Measurements from ENCODE around the gene ERBB4. TPM values are rescaled to one million over a fixed set of nuclear protein-coding genes. Genes with fewer than 3 reads are reported as not detected.
A peak's percentile ranks its signal among the peaks of the same experiment; 100 is the strongest.
"Not testable (repeated sequence)": the region's sequence is repeated elsewhere in the genome, so short reads cannot be mapped to it uniquely, and the experiment has no call there.

Gene ERBB4
- total RNA-seq, 2 experiments from 2014 or later: not detected

DNA sequence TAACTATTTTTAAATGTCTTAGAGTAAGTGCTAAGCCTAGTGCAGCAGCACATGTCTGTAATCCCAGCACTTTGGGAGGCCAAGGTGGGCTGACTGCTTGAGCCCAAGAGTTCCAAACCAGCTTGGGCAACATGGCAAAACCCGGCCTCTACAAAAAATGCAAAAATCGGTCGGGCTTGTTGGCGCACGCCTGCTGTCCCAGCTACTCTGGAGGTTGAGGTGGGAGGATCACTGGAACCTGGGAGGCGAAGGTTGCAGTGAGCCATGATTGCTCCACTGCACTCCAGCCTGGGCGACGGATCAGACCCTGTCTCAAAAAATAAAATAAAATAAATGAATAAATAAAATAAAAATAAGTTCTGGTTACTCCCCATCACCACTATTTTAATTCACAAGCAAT, 783.4 kb downstream of the ERBB4 start:
- H3K4me1 Mint-ChIP-seq (ENCODE audit: low read depth): no peaks in the 10 kb centered on the region

DNA sequence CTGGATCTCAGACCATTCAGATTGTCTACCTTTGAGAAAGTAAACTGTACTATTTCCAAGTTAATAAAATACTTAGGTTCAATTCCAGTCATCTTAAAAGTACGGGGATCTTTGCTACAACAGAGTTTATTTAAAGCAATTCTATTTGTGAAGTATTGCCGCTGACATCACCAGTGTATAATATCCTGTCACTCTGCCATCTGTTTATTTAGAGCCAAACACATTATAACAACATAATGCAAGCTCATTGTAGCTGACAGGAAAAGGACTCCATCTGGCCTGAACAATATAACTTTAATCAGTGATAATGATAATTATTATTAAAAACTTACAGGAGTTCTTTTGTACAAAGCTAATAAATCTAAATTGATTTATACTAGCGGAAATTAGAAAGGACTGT, 786.8 kb downstream of the ERBB4 start:
- no peak for ATAC-seq
- ChIA-PET POLR2A (no interaction called here), CTCF (no interaction called here)
- Mint-ChIP-seq H3K9me3 (ENCODE audit: insufficient read depth) (no peaks in the 10 kb centered on the region), H3K27ac (no peak overlapping the region), H3K27me3 (ENCODE audit: low read depth) (no peaks in the 10 kb centered on the region), H3K36me3 (ENCODE audit: low read depth) (no peaks in the 10 kb centered on the region), H3K4me3 (no peak overlapping the region), H3K4me1 (ENCODE audit: low read depth) (no peaks in the 10 kb centered on the region)
- DNase-seq: no peak

More for the DNA sequence above, 783.4 kb downstream of the ERBB4 start:
- Mint-ChIP-seq H3K27me3 (ENCODE audit: low read depth) (no peaks in the 10 kb centered on the region), H3K4me3 (no peak overlapping the region), H3K36me3 (ENCODE audit: low read depth) (no peaks in the 10 kb centered on the region), H3K9me3 (ENCODE audit: insufficient read depth) (no peaks in the 10 kb centered on the region), H3K27ac (no peak overlapping the region)
- DNase-seq (no peak), ATAC-seq (no peak)
- ChIA-PET POLR2A (no interaction called here), CTCF (no interaction called here)

DNA sequence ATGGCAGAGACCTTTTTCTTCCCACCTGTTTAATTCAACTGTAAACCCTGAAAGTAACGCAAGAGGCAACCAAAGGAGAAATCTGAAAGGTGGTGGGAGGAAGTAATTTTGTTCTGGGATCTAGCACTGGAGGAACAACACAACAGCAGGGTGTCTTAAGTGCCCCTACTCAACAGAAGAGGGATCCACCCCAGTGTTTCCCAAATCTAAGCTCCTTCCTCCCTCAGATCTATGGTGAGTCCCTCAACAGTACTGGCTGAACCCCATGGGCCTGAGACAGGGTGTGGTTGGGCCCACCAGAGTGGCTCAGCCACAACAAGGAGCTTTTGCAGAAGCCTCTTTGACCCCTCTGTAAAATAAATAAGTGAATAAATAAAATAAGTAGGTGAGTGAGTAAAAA, 790.3 kb downstream of the ERBB4 start:
- Mint-ChIP-seq H3K4me3 (no peak overlapping the region), H3K9me3 (ENCODE audit: insufficient read depth) (no peaks in the 10 kb centered on the region), H3K27me3 (ENCODE audit: low read depth) (no peaks in the 10 kb centered on the region), H3K36me3 (ENCODE audit: low read depth) (no peaks in the 10 kb centered on the region), H3K27ac (no peak overlapping the region), H3K4me1 (ENCODE audit: low read depth) (no peaks in the 10 kb centered on the region)
- no peak for DNase-seq
- CTCF ChIA-PET: no interaction called here
- POLR2A ChIA-PET: no interaction called here
- ATAC-seq: no peak

DNA sequence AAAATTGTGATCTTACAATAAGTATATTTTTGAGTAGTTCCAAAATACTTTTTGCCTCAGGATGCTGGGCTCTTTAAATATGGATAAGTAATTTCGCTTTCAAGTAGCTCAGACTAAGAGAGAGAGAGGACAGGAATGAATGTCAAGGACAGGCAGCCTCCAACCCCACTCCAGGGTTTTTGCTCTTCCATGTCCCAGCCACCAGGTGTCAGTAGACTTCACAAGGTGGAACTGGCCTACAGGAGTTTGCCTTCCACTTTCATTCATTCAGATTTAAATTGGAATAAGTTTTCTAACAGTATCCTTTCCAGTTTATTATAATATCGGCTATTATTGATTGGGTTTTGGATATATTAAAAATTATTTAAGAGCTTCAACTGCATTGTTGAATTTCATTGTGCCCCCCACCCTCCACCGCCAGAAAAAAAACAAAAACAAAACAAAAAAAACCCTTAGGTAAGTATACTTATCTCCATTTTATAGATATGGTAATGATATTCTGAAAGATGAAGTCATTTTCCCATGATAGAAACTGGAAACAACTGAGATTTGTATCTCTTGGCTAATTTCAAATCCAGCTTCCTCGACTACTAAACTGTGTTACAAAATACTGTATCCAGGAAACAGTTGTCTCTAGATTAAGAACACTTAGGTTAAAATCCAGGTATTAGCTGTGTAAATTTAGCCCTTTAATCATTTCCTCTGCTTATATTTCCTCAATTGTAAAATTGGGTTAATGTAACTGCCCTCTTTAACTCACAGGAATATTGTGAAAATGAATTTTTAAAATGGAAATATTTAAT, 793.1 kb downstream of the ERBB4 start:
- H3K27me3 Mint-ChIP-seq (ENCODE audit: low read depth): no peaks in the 10 kb centered on the region
- ATAC-seq (no peak), DNase-seq (peak; percentile 47)
- CTCF ChIA-PET: interaction anchor here (1.0 to 4.1 kb wide), 7 partner anchors 9 to 827 kb away, joined by 3 to 28 read pairs (median 4); no protein-coding TSS in a partner anchor
- POLR2A ChIA-PET: no interaction called here
- no peaks in the 10 kb centered on the region for H3K9me3 Mint-ChIP-seq (ENCODE audit: insufficient read depth)
- H3K27ac Mint-ChIP-seq: no peak overlapping the region
- no peaks in the 10 kb centered on the region for H3K4me1 Mint-ChIP-seq (ENCODE audit: low read depth)
- H3K36me3 Mint-ChIP-seq (ENCODE audit: low read depth): no peaks in the 10 kb centered on the region
- H3K4me3 Mint-ChIP-seq: no peak overlapping the region

DNA sequence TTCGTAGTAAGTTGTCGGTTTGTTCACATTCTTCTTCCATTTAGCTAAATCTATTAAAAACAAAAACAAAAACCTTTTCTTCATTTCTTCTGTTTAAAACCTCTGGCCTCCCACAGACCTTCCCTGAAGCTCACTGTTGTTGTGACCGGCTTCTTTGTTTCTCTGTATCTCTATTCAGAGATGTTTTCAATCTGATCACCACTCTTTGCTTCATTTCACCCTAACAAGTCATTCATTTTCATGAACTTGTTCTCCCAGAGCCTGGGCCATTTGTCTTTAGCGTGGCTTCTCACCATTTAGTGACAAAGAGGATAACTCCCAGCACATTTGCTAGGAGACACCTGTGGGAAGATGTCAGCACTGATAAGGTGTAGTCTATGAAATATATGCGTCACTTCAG, 794.2 kb downstream of the ERBB4 start:
- ChIA-PET POLR2A (no interaction called here), CTCF (interaction anchor here (0.6 to 4.1 kb wide), 8 partner anchors 8 to 828 kb away, joined by 3 to 28 read pairs (median 4); no protein-coding TSS in a partner anchor)
- no peaks in the 10 kb centered on the region for H3K9me3 Mint-ChIP-seq (ENCODE audit: insufficient read depth)
- ATAC-seq: no peak
- no peaks in the 10 kb centered on the region for H3K4me1 Mint-ChIP-seq (ENCODE audit: low read depth)
- H3K36me3 Mint-ChIP-seq (ENCODE audit: low read depth): no peaks in the 10 kb centered on the region
- H3K4me3 Mint-ChIP-seq: no peak overlapping the region
- no peak overlapping the region for H3K27ac Mint-ChIP-seq
- DNase-seq: no peak
- no peaks in the 10 kb centered on the region for H3K27me3 Mint-ChIP-seq (ENCODE audit: low read depth)

DNA sequence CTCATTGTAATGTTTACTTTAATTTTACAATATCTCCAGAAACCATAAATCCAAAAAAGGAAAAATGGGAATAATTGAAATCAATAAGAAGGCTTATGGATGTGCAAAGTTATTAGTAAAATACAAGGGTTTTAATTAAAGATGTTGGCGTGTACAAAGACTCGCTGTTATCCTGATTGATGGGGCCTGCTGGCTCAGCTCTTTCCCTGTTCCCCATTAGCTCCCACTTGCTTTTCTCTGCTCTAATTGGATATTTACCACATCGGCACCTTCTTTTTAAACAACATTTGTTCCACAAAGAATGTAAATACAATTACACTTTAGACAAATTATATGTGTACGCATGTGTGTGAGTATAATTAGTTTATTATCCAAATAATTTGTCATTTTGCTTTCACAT, 796.6 kb downstream of the ERBB4 start:
- ATAC-seq (no peak), DNase-seq (no peak)
- CTCF ChIA-PET: no interaction called here
- Mint-ChIP-seq H3K4me3 (no peak overlapping the region), H3K9me3 (ENCODE audit: insufficient read depth) (no peaks in the 10 kb centered on the region), H3K4me1 (ENCODE audit: low read depth) (no peaks in the 10 kb centered on the region), H3K27ac (no peak overlapping the region), H3K36me3 (ENCODE audit: low read depth) (no peaks in the 10 kb centered on the region), H3K27me3 (ENCODE audit: low read depth) (no peaks in the 10 kb centered on the region)
- POLR2A ChIA-PET: no interaction called here

DNA sequence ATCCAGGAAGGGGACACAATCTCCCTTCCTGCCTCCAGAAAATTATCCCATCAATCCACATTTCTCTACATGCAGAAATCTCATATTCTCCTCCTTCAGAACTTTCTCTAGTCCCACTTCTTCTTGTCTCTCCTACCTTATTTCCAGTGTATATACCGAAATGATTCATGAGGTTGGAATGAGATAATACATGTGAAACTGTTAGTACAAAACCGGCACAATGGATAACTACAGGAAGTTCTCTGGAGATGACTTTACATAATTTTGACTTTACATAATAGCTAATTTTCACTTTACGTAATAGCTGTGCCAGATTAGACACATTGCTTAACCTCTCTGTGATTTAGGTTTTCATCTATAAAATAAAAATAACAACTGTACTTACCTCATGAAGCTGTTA, 801.3 kb downstream of the ERBB4 start:
- no peaks in the 10 kb centered on the region for H3K9me3 Mint-ChIP-seq (ENCODE audit: insufficient read depth)
- no peaks in the 10 kb centered on the region for H3K36me3 Mint-ChIP-seq (ENCODE audit: low read depth)
- H3K27ac Mint-ChIP-seq: no peak overlapping the region
- CTCF ChIA-PET: no interaction called here
- DNase-seq (no peak), ATAC-seq (no peak)
- POLR2A ChIA-PET: no interaction called here
- no peak overlapping the region for H3K4me3 Mint-ChIP-seq
- no peaks in the 10 kb centered on the region for H3K4me1 Mint-ChIP-seq (ENCODE audit: low read depth)
- H3K27me3 Mint-ChIP-seq (ENCODE audit: low read depth): no peaks in the 10 kb centered on the region

DNA sequence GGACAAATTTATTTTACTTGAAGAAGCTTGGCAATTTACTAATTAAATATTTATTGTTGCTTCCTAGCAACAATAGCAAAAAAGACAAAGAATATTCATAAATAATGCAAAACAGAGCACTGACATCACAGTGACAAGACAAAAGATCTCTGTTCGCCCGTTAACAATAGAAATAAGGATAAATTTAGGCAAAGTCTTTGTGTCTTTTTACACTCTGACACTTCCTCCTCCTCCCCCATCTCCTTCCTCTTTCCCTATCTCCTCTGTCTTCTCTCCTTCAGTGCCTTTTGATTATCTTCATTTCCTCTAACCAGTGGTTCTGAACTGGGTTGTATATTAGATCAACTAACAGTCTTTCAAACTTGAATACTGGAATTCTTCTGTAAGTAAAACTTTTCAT, 808.4 kb downstream of the ERBB4 start:
- CTCF ChIA-PET: interaction anchor here (0.8 kb wide), 1 partner anchor 15 kb away, joined by 4 read pairs; no protein-coding TSS in a partner anchor
- DNase-seq: no peak
- no peaks in the 10 kb centered on the region for H3K9me3 Mint-ChIP-seq (ENCODE audit: insufficient read depth)
- no peaks in the 10 kb centered on the region for H3K36me3 Mint-ChIP-seq (ENCODE audit: low read depth)
- H3K27ac Mint-ChIP-seq: no peak overlapping the region
- ATAC-seq: no peak
- POLR2A ChIA-PET: no interaction called here
- H3K4me3 Mint-ChIP-seq: no peak overlapping the region
- H3K4me1 Mint-ChIP-seq (ENCODE audit: low read depth): no peaks in the 10 kb centered on the region
- H3K27me3 Mint-ChIP-seq (ENCODE audit: low read depth): no peaks in the 10 kb centered on the region

DNA sequence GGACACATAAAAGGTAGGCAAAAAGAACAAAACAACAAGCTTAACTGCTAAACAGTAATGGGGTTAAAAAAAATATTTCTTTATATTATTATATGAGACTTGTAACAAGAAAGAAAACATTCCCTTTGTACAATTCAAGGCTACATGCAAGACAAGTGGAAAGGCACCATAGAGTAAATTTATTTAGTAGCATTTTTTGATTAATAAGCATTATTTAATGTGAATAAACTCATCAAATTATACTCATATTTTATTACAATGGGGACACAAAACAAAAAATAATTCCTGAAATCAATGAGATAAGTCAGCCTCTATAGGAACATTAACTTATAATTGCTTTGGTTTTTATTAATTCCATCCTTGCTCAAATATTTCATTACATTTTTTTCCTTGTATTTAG, 809.2 kb downstream of the ERBB4 start:
- DNase-seq (no peak), ATAC-seq (no peak)
- ChIA-PET CTCF (no interaction called here), POLR2A (no interaction called here)
- H3K36me3 Mint-ChIP-seq (ENCODE audit: low read depth): no peaks in the 10 kb centered on the region
- H3K9me3 Mint-ChIP-seq (ENCODE audit: insufficient read depth): no peaks in the 10 kb centered on the region
- H3K27me3 Mint-ChIP-seq (ENCODE audit: low read depth): no peaks in the 10 kb centered on the region
- H3K27ac Mint-ChIP-seq: no peak overlapping the region
- H3K4me3 Mint-ChIP-seq: no peak overlapping the region
- no peaks in the 10 kb centered on the region for H3K4me1 Mint-ChIP-seq (ENCODE audit: low read depth)

DNA sequence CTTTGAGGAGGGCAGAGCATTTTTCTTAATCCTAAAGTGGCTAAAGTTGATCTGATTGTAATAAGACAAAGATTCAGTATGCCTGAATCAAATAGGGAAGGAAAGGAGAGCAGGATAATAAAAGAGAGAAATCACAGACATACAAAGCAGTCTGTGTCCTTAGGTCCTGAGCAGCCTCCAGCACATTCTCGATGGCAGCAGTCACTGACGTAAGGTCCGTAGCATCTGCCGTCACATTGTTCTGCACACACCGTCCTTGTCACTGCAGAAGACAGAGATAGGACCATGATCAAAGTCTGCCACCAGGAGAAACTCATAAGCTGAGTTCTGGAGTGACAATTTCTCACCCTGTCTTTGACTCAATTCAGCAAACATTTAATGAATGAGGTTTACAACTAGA, 813.7 kb downstream of the ERBB4 start:
- no peak for ATAC-seq
- DNase-seq: no peak
- CTCF ChIA-PET: interaction anchor here (0.6 kb wide), 1 partner anchor 266 kb away, joined by 4 read pairs; no protein-coding TSS in a partner anchor
- H3K4me3 Mint-ChIP-seq: no peak overlapping the region
- no peaks in the 10 kb centered on the region for H3K4me1 Mint-ChIP-seq (ENCODE audit: low read depth)
- no peaks in the 10 kb centered on the region for H3K27me3 Mint-ChIP-seq (ENCODE audit: low read depth)
- no peaks in the 10 kb centered on the region for H3K36me3 Mint-ChIP-seq (ENCODE audit: low read depth)
- POLR2A ChIA-PET: no interaction called here
- no peaks in the 10 kb centered on the region for H3K9me3 Mint-ChIP-seq (ENCODE audit: insufficient read depth)
- no peak overlapping the region for H3K27ac Mint-ChIP-seq

DNA sequence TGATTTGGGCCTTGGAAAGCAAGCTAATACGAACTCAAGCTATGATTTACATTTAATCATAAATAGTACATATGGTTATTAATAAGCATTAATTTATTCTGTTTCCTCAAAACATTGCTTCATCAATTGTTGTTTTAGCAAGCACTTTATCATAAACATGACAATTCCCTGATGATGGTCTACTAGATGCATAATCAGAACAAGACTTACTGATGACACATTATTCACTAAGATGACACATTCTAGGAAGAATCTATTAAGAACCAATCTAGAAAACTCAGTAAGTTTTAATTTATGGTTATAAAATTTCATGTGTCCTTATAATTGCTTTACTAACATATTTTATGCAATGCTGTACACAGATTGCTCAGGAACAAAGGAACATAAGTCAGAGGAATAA, 815.2 kb downstream of the ERBB4 start:
- Mint-ChIP-seq H3K36me3 (ENCODE audit: low read depth) (no peaks in the 10 kb centered on the region), H3K9me3 (ENCODE audit: insufficient read depth) (no peaks in the 10 kb centered on the region), H3K4me1 (ENCODE audit: low read depth) (no peaks in the 10 kb centered on the region), H3K27ac (no peak overlapping the region), H3K4me3 (no peak overlapping the region), H3K27me3 (ENCODE audit: low read depth) (no peaks in the 10 kb centered on the region)
- CTCF ChIA-PET: no interaction called here
- DNase-seq (no peak), ATAC-seq (no peak)
- POLR2A ChIA-PET: no interaction called here

DNA sequence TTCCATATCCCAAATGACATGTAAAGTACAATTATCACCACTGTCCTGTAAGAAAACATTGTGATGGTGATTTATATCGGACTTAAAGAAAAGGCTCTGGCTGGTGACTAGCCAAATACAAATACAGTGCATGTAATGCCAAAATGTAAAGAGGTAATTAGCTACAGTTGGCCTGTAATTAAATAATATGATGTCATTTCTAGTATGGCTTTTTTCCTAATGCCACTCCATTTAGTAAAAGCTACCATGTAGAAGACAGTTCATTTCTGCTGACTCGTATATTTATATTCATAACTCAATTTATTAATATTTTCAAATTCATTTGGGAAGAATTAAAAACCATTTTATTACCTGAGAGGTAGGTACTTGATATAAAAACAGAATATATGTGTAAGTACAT, 815.7 kb downstream of the ERBB4 start:
- ChIA-PET POLR2A (no interaction called here), CTCF (no interaction called here)
- ATAC-seq: no peak

DNA sequence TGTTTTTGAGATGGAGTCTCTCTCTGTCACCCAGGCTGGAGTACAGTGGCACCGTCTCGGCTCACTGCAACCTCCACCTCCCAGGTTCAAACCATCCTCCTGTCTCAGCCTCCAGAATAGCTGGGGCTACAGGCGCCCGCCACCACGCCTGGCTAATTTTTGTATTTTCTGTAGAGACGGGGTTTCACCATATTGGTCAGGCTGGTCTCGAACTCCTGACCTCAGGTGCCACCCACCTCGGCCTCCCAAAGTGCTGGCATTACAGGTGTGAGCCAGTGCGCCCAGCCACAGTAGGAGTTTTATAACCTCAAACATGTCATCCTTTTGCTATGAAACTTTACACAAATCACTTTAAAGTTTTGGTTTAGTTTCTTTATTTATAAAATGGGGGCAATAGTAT, 816.7 kb downstream of the ERBB4 start:
- H3K4me1 Mint-ChIP-seq (ENCODE audit: low read depth); ATAC-seq; H3K27me3 Mint-ChIP-seq (ENCODE audit: low read depth); H3K4me3 Mint-ChIP-seq; H3K9me3 Mint-ChIP-seq (ENCODE audit: insufficient read depth); POLR2A ChIA-PET; DNase-seq; H3K27ac Mint-ChIP-seq; H3K36me3 Mint-ChIP-seq (ENCODE audit: low read depth); CTCF ChIA-PET: not testable (repeated sequence)

More for the DNA sequence above, 815.7 kb downstream of the ERBB4 start:
- no peak for DNase-seq
- Mint-ChIP-seq H3K27ac (no peak overlapping the region), H3K36me3 (ENCODE audit: low read depth) (no peaks in the 10 kb centered on the region), H3K4me1 (ENCODE audit: low read depth) (no peaks in the 10 kb centered on the region), H3K27me3 (ENCODE audit: low read depth) (no peaks in the 10 kb centered on the region), H3K4me3 (no peak overlapping the region), H3K9me3 (ENCODE audit: insufficient read depth) (no peaks in the 10 kb centered on the region)

All from activated CD8-positive, alpha-beta T cell treated with anti-CD3 and anti-CD28 coated beads, Interleukin-2, amount 10 ng/mL, durations not matched to agents 7 days and 5 days (primary cell).